DOHH2 (cell line): ENCODE measurements around the gene CDH6.

Source experiments
- CTCF ChIP-seq: fragments of 200-600 bp; sonication (generic); IDR thresholded peaks from one replicate; pipeline ENCODE4 v1.5.1; 2014; ENCODE audit warnings: antibody characterized with exemption, mild to moderate bottlenecking, low read depth, low read length; ENCODE audit not compliant: poor library complexity, severe bottlenecking
- EZH2phosphoT487 ChIP-seq: fragments of 200-600 bp; sonication (generic); IDR thresholded peaks from 2 replicates; pipeline ENCODE4 v1.6.1; 2017; ENCODE audit warnings: borderline replicate concordance, mild to moderate bottlenecking, antibody characterized with exemption, low read length, moderate library complexity, mixed read lengths

GRCh38 chr5:31346896-31347551 is 153.5 kb downstream of the CDH6 start:
- no peak for TF ChIP-seq CTCF
- TF ChIP-seq EZH2phosphoT487 = no peak
